HPDE6-E6E7 (cell line): ENCODE measurements around the gene DCHS1.

Source experiments
- DNase-seq: peaks from one replicate; pipeline ENCODE4 v3.0.0; 2011; ENCODE audit warnings: missing footprints; ENCODE audit errors: extremely low spot score

Gene DCHS1

DNA sequence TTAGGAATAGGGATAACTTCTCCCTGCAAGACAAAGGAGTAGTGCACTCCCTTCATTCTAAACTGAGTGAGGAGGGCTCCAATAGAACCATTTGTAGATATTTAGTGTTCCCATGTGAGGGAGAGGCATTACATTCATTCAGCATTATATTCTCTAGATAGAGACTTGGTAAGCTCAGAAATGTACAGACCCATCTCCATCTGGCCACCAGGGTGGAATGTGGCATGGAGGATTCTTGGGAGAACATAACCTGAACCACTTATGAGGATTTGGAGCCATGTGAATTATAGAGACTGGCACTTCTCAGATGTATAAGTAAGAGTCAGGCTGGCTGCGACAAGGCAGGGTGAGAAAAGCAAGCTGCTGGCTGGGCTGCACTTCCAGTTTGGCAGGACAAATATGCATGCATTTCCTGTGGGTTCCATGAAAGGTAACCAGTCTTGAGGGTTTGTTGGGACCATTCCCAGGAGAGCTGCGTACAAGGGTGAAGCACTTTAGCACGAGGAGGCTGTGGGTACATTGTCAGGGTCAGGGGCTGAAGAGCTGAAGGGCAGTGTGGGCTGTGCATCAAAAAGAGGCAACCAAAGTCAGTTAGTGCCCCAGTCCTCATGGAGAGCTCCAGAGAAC is 61.4 kb downstream of the DCHS1 start:
- DNase-seq = no peak

DNA sequence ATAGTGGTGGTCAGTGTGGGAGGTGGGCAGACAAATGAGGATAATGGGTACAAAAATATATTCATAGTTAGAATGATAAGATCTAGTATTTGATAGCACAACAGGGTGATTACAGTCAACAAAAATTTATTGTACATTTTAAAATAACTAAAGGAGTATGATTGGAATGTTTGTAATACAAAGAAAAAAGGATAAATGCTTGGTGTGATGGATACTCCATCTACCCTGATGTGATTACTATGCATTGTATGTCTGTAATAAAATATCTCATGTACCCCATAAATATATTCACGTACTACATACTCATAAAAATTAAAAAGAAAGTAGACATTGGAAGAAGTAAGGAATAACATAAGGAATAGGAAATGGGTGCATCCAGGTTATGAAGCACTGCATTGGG is 67.6 kb downstream of the DCHS1 start:
- no peak for DNase-seq

DNA sequence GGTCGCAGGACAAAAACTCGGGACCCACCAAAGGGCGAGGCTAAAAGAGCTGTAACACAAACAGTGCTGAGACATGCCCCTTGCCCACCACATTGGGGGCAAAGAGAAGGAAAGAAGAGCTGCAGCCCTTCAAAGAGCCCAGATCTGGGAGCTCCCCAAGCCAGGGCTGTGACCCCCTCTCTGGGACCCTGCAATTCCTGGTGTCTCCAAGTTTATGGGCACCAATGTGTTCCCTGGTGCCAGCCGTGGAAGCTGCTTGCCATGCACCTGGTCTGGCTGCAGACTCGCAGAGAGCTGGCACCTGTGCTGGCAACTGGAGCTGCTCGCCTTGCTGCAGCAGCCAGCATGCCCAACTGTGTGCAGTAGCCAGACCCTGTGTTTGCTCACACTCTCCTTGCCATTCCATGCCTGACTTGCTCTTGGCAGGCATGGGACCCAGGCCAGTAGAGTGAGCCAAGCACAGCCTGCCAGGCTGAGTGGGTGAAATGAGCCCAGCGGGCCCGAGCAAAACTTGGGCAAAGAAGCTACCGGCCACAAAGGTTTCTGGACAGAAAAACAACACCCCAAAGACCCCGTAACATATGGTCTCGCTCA is 68.2 kb downstream of the DCHS1 start:
- no peak for DNase-seq

DNA sequence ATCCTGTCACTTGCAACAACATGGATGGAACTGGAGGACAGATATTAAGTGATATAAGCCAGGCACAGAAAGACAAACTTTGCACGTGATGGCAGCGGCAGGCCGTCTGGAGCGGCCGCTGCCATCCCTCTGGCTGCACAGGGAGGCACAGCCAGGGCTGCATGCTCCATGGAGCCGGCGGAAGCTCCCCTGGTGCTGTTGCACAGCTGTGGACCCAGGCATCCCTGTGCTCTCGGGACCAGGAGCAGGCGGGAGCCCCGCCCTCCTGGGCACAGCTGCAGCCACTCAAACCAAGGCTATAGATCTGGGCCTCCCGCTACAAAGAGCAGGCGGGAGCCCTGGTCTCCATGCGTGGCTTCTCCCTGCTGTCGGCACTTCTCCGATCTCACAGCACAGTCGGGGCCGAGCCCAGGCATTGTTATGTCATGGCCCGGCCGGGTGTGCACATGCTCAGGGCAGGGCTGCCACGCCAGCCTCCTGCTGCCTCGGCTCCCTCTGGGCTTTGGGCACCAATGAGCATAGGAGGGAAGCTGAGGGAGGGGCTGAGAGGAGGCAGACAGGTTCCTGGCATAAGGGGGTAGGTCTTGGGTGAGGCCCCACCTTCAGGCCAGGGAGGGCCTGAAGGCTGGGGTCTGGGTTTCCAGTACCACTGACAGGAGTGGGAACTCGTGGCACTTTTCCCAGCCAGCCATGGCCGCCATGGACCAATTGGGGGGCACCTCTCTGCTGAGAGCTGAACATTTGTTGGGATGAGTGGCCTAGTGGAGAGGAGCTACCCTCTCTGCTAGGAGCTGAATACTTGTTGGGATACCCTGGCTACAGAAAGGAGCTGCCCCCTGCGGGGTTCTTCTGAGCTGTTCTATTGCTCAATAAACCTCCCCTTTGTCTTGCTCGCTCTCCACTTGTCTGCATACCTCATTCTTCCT is 68.9 kb downstream of the DCHS1 start:
- no peak for DNase-seq

DNA sequence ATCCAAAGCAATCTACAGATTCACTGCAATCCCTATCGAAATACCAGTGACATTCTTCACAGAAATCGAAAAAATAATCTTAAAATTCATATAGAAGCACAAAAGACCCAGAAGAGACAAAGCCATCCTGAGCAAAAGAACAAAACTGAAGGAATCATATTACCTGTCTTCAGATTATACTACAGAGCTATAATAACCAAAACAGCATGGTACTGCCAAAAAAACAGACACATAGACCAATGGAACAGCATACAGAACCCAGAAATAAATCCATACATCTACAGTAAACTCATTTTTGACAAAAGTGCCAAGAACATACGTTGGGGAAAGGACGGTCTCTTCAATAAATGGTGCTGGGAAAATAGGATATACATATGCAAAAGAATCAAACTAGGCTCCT is 71.1 kb downstream of the DCHS1 start:
- DNase-seq = no peak

DNA sequence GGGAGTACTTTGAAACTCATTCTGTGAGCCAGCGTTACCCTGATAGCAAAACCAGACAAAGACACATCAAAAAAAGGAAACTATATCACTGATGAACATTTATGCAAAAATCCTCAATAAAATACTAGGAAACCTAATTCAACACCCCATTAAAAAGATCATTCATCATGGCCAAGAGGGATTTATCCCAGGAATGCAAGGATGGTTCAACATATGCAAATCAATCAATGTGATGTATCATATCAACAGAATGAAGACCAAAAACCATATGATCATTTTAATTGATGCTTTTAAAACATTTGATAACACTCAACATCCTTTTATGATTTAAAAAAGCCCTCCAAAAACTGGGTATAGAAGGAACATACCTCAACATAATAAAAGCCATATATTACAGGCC is 72.0 kb downstream of the DCHS1 start:
- no peak for DNase-seq

DNA sequence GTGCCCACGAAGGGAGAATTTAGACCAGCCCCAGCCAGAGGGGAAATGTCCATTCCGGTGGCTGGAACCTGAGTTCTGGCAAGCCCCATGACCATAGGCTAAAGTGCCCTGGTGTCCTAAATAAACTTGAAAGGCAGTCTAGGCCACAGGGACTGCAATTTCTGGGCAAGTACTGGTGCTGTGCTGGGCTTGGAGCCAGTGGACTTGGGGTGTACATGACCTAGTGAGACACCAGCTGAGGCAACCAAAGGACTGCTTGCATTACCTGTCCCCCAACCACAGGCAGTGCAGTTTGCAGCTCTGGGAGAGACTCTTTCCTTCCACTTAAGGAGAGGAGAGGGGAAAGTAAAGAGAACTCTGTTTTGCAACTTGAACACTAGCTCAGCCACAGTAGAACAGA is 75.9 kb downstream of the DCHS1 start:
- DNase-seq = no peak

DNA sequence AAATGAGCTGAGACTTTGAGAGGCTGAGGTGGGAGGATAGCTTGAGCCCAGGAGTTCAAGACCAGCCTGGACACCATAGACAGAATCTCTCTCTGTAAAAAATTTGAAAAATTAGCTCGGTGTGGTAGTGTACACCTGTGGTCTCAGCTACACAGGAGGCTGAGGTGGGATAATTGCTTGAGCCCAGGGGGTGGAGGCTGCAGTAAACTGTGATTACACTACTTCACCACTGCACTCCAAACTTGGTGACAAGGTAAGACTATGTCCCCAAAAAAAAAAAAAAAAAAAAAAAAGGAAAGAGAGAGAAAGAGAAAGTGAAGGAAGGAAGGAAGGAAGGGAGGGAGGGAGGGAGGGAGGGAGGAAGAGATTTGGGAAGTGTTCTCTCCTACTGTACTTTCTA is 77.5 kb downstream of the DCHS1 start:
- DNase-seq = no peak

DNA sequence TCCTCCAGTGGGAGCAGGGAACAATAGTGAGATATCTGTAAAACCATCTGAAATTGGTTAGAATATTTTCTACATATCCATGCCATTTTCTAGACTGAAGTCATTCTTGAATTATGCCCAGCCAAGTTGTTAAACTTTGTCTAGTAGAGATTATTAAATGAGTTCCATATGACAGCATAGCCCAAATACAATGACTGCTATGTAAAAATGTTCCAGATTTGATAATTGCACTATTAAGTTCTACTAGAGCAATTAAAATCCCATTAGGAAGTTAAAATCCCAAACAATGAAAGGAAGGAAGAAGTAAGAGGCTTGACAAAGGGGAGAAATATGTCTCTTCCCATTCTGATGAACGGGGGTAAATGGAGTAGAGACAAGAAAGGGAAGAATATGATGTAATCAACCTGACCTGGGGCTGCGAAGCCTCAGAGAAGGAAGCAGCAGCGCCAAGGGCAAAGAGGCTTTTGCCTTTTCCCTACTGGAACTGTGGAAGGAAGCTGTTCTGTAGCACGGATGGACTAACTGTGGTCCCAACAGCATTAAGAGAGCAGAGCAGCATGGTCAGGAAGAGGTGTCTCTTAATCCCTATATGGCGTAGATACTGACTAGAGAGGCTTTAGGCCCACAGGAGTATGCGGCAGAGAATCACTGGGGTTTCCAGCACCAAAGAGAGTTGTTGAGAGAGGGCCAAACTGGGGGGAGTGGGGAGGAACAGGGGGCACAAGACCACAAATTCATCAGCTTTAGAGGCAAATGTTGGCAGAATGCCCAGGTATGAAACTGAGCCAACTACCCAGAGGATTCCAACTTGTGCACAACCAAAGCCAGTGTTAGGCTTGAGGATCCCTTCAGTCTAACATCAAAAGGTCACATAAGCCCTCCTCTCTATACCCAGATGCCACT is 78.9 kb downstream of the DCHS1 start:
- no peak for DNase-seq

DNA sequence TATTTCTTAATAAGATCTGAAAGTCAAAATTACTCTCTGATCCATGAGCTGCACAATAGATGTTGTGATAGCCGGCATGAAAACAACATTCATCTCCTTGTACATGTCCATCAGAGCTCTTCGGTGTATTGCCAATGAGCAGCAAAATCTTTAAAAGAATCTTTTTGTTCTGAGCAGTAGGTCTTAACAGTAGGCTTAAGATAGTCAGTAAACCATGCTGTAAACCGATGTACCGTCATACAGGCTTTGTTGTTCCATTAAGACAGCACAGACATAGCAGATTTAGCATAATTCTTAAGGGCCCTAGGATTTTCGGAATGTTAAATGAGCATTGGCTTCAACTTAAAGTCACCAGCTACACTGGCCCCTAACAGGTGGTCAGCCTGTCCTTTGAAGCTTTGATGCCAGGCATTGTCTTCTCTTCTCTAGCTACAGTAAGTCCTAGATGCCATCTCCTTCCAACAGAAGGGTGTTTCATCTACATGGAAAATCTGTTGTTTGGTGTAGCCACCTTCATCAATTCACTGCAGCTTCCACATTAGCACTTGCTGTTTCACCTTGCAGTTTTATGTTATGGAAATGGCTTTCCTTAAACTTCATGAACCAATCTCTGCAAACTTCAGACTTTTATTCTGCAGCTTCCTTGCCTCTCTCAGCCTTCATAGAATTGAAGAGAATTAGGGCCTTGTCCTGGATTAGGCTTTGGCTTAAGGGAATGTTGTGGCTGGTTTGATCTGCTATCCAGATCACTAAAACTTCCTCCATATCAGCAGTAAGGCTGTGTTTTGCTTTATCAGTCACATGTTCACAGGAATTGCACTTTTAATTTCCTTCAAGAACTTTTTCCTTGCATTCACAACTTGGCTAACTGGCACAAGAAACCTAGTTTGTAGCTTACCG is 80.5 kb downstream of the DCHS1 start:
- DNase-seq = no peak

DNA sequence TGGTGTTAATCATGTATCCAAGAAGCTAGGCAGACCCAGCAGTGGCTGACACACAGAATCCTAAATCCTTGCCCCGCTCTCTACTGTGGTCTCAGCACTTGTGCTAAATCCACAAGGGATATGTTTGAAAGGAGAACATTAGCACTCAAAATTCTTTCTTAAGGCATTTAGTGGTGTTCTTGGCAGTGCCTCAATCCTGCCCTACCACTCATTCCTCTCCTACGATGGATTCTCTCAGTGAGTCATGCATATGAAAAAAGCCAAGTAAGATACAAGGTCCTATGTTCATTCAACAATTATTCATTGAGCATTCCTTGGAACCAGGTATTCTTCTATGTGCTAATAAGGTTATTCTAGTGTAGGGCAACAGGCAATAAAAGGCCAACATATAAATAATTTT is 83.4 kb downstream of the DCHS1 start:
- no peak for DNase-seq

DNA sequence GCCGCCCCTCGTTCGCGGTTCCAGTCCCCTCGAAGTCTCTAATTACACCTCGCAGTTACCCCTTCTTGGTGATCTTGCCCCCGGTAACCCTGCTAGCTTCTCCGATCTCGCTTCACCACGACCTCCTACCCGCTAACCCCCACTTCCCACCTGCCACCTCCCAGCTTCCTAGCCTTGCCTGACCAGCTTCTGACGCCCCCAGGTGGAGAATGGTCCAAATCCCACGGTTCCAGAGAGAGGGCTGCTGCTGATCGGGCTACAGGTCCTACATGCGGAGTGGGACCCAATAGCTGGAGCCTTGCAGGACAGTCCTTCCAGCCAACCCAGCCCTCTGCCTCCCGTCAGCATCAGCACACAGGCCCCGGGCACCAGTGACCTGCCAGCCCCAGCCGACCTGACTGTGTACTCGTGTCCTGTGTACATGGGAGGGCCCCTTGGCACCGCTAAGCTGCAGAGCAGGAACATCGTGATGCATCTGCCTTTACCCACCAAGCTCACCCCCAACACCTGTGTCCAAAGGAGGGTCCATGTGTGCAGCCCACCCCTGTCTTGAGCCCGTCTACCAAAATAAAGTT is 84.1 kb downstream of the DCHS1 start:
- no peak for DNase-seq
